Vagina (tissue), 2 donors: ENCODE measurements around the gene PDCL3.

Experiments used
- CTCF ChIP-seq, 3 experiments: fragments of 450-650 bp in 2 of 3; fragments of 200-600 bp in 1 of 3; sonication (generic) in 1 of 3; IDR thresholded peaks; one replicate each; pipeline ENCODE4 v1.5.1; 2017 to 2019; ENCODE audit warnings: antibody characterized with exemption in 3 of 3, mild to moderate bottlenecking in 2 of 3, moderate library complexity in 2 of 3
- POLR2A ChIP-seq, 2 donors: fragments of 450-650 bp; IDR thresholded peaks; one replicate each; pipeline ENCODE4 v1.6.1; 2017; ENCODE audit warnings: antibody characterized with exemption in 2 of 2, mild to moderate bottlenecking in 2 of 2, moderate library complexity in 2 of 2
- POLR2AphosphoS5 ChIP-seq, 2 donors: sonication (generic); formaldehyde crosslinking; IDR thresholded peaks; one replicate each; pipeline ENCODE4 v1.9.0; 2017; ENCODE audit warnings: antibody characterized with exemption in 2 of 2, mild to moderate bottlenecking in 2 of 2, low read depth in 1 of 2; ENCODE audit not compliant: insufficient read depth in 1 of 2

GRCh38 chr2:100616841-100617390, 54.1 kb downstream of the PDCL3 start:
- TF ChIP-seq CTCF (IDR thresholded peaks at IDR 0.05) (no peak), POLR2A (IDR thresholded peaks at IDR 0.05) (no peak), POLR2AphosphoS5 (IDR thresholded peaks at IDR 0.05; ENCODE audit: insufficient read depth in 1 of 2, low read depth in 1 of 2) (no peak)
